ENCODE data around the gene PTHLH.

GRCh38 chr12:27969624-27970400 is 2.7 kb downstream of the PTHLH start:
- TF ChIP-seq CTCF (IDR thresholded peaks at IDR 0.05), result peak in 1 of 6 experiments; percentile 15
- no peak for TF ChIP-seq POLR2A (IDR thresholded peaks at IDR 0.05)

Data from thyroid gland (tissue), 4 donors.